Measurements from ENCODE around the gene EN2.

- TF ChIP-seq, protein P1, sequence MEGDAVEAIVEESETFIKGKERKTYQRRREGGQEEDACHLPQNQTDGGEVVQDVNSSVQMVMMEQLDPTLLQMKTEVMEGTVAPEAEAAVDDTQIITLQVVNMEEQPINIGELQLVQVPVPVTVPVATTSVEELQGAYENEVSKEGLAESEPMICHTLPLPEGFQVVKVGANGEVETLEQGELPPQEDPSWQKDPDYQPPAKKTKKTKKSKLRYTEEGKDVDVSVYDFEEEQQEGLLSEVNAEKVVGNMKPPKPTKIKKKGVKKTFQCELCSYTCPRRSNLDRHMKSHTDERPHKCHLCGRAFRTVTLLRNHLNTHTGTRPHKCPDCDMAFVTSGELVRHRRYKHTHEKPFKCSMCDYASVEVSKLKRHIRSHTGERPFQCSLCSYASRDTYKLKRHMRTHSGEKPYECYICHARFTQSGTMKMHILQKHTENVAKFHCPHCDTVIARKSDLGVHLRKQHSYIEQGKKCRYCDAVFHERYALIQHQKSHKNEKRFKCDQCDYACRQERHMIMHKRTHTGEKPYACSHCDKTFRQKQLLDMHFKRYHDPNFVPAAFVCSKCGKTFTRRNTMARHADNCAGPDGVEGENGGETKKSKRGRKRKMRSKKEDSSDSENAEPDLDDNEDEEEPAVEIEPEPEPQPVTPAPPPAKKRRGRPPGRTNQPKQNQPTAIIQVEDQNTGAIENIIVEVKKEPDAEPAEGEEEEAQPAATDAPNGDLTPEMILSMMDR (IDR thresholded peaks at IDR 0.05), result no peak
- TF ChIP-seq POLR2A (IDR thresholded peaks at IDR 0.05), result no peak
These were observed 53.7 kb downstream of the EN2 start for GRCh38 chr7:155511702-155511996.

Data from uterus (tissue), 2 donors.